Spinal cord (tissue), 10 donors: Measurements from ENCODE around the gene EML6. TPM values are rescaled to one million over a fixed set of nuclear protein-coding genes. Genes with fewer than 3 reads are reported as not detected.

Source experiments
- DNase-seq, 6 donors: peaks; one replicate each; pipeline versions ENCODE4 v3.0.0 to v3.0.0-alpha.2; 2013 to 2015; ENCODE audit warnings: low spot score in 6 of 6, low read depth in 4 of 6
- H3K27ac ChIP-seq: one replicate; pipeline ENCODE4 v1.5.1; 2013; ENCODE audit warnings: low read depth, low read length, control low read depth
- H3K27me3 ChIP-seq: one replicate; pipeline ENCODE4 v1.6.1; 2013; ENCODE audit warnings: low read length; ENCODE audit not compliant: control insufficient read depth, insufficient read depth
- H3K36me3 ChIP-seq: one replicate; pipeline ENCODE4 v1.6.1; 2013; ENCODE audit warnings: low read length; ENCODE audit not compliant: control insufficient read depth, insufficient read depth
- H3K4me1 ChIP-seq: one replicate; pipeline ENCODE4 v1.6.1; 2013; ENCODE audit warnings: low read length; ENCODE audit not compliant: control insufficient read depth, insufficient read depth
- H3K4me3 ChIP-seq: one replicate; pipeline ENCODE4 v1.5.1; 2013; ENCODE audit warnings: low read depth, low read length, control low read depth
- H3K9me3 ChIP-seq: one replicate; pipeline ENCODE4 v1.6.1; 2013; ENCODE audit warnings: low read length; ENCODE audit not compliant: control insufficient read depth, insufficient read depth
- WGBS: methylation state at CpG from one replicate; pipeline ENCODE4 v1.1.5; 2013; ENCODE audit warnings: missing lambda C conversion rate; ENCODE audit not compliant: insufficient coverage; 5-methylcytosine and 5-hydroxymethylcytosine counted together
- polyA plus RNA-seq, 2 donors: library from polyadenylated mRNA; unstranded; fragments of 120-200 nt; gene quantifications; one replicate each; pipeline ENCODE4 v1.2.1, GENCODE V29; 2013; ENCODE audit not compliant: insufficient read length in 2 of 2
- total RNA-seq, 2 donors: library from RNA; depleted of rRNA in 1 of 2; stranded (reverse); fragments of 120-200 nt in 1 of 2; fragments of >200 nt in 1 of 2; gene quantifications; one replicate each; pipeline versions ENCODE4 v1.2.3 to v1.2.4, GENCODE V29; 2013 to 2014
- donor health status: healthy.

The EML6 gene
- total and polyA plus RNA-seq, 4 donors = 6.9 to 22.6 (median 18.5) TPM

- Histone ChIP-seq H3K9me3 (no peaks in the 10 kb centered on the region), H3K27me3 (no peaks in the 10 kb centered on the region), H3K36me3 (no peaks in the 10 kb centered on the region), H3K4me3 (no peak overlapping the region), H3K27ac (no peak overlapping the region), H3K4me1 (no peaks in the 10 kb centered on the region)
- no peak for DNase-seq
- WGBS = 100% methylated on average over 4 of the region's 8 CpGs
Observed at GRCh38 chr2:54850171-54851122, 127.0 kb downstream of the EML6 start.

GRCh38 chr2:54853616-54854310 is 130.3 kb downstream of the EML6 start:
- H3K36me3 ChIP-seq = no peaks in the 10 kb centered on the region
- H3K4me1 ChIP-seq = no peaks in the 10 kb centered on the region
- no peak overlapping the region for H3K27ac ChIP-seq
- no peaks in the 10 kb centered on the region for H3K27me3 ChIP-seq
- no peak overlapping the region for H3K4me3 ChIP-seq
- DNase-seq = no peak
- no peaks in the 10 kb centered on the region for H3K9me3 ChIP-seq
- WGBS = 73% methylated on average over 3 of the region's 5 CpGs

- no peaks in the 10 kb centered on the region for H3K9me3 ChIP-seq
- no peak overlapping the region for H3K27ac ChIP-seq
- no peak overlapping the region for H3K4me3 ChIP-seq
- H3K36me3 ChIP-seq = no peaks in the 10 kb centered on the region
- no peak for DNase-seq
- no CpG with 5 or more reads among the region's 2 CpGs for WGBS
- no peaks in the 10 kb centered on the region for H3K27me3 ChIP-seq
- no peaks in the 10 kb centered on the region for H3K4me1 ChIP-seq
Observed at GRCh38 chr2:54855434-54855833, 132.0 kb downstream of the EML6 start.

GRCh38 chr2:54858021-54858681 is 134.7 kb downstream of the EML6 start:
- H3K4me1 ChIP-seq = no peaks in the 10 kb centered on the region
- DNase-seq = no peak
- no peak overlapping the region for H3K27ac ChIP-seq
- no peak overlapping the region for H3K4me3 ChIP-seq
- H3K9me3 ChIP-seq = no peaks in the 10 kb centered on the region
- 100% methylated on average over 1 of the region's 3 CpGs for WGBS
- no peaks in the 10 kb centered on the region for H3K36me3 ChIP-seq
- no peaks in the 10 kb centered on the region for H3K27me3 ChIP-seq

GRCh38 chr2:54859416-54859815 is 136.0 kb downstream of the EML6 start:
- Histone ChIP-seq H3K4me1 (no peaks in the 10 kb centered on the region), H3K36me3 (no peaks in the 10 kb centered on the region), H3K27me3 (no peaks in the 10 kb centered on the region), H3K9me3 (no peaks in the 10 kb centered on the region), H3K4me3 (no peak overlapping the region), H3K27ac (no peak overlapping the region)
- no peak for DNase-seq
- 100% methylated on average over 1 of the region's 3 CpGs for WGBS

GRCh38 chr2:54859997-54860701 is 136.7 kb downstream of the EML6 start:
- DNase-seq = no peak
- no peak overlapping the region for H3K27ac ChIP-seq
- 100% methylated on average over 1 of the region's 7 CpGs for WGBS

GRCh38 chr2:54862229-54862628 is 138.8 kb downstream of the EML6 start:
- WGBS = 100% methylated on average over 1 of the region's 4 CpGs
- Histone ChIP-seq H3K9me3 (no peaks in the 10 kb centered on the region), H3K27me3 (no peaks in the 10 kb centered on the region), H3K4me1 (no peaks in the 10 kb centered on the region), H3K27ac (no peak overlapping the region), H3K4me3 (no peak overlapping the region), H3K36me3 (no peaks in the 10 kb centered on the region)
- no peak for DNase-seq

More at GRCh38 chr2:54859997-54860701, 136.7 kb downstream of the EML6 start:
- no peaks in the 10 kb centered on the region for H3K27me3 ChIP-seq
- H3K9me3 ChIP-seq = no peaks in the 10 kb centered on the region
- no peak overlapping the region for H3K4me3 ChIP-seq
- no peaks in the 10 kb centered on the region for H3K4me1 ChIP-seq
- no peaks in the 10 kb centered on the region for H3K36me3 ChIP-seq

- H3K9me3 ChIP-seq = no peaks in the 10 kb centered on the region
- 83% methylated on average over 2 of the region's 2 CpGs for WGBS
- no peaks in the 10 kb centered on the region for H3K36me3 ChIP-seq
- H3K27me3 ChIP-seq = no peaks in the 10 kb centered on the region
- H3K27ac ChIP-seq = no peak overlapping the region
- no peak overlapping the region for H3K4me3 ChIP-seq
- no peak for DNase-seq
- H3K4me1 ChIP-seq = no peaks in the 10 kb centered on the region
Observed at GRCh38 chr2:54862742-54863141, 139.3 kb downstream of the EML6 start.

GRCh38 chr2:54863660-54864059 is 140.2 kb downstream of the EML6 start:
- Histone ChIP-seq H3K27me3 (no peaks in the 10 kb centered on the region), H3K36me3 (no peaks in the 10 kb centered on the region), H3K4me3 (no peak overlapping the region), H3K27ac (no peak overlapping the region), H3K4me1 (no peaks in the 10 kb centered on the region), H3K9me3 (no peaks in the 10 kb centered on the region)
- DNase-seq = no peak
- WGBS = 72% methylated on average over 3 of the region's 5 CpGs
